Parathyroid adenoma (tissue), 2 donors: ENCODE measurements around the gene BCL6B.
A peak's percentile ranks its signal among the peaks of the same experiment; 100 is the strongest.
"Not testable (repeated sequence)": the region's sequence is repeated elsewhere in the genome, so short reads cannot be mapped to it uniquely, and the experiment has no call there.

Experiments used
- H2AFZ ChIP-seq: fragments of 300-600 bp; sonication (generic); one replicate; pipeline ENCODE4 v1.7.0; 2017; ENCODE audit warnings: antibody characterized with exemption, mild to moderate bottlenecking
- H3K27ac ChIP-seq: fragments of 300-600 bp; sonication (generic); one replicate; pipeline ENCODE4 v1.7.0; 2017
- H3K27me3 ChIP-seq: fragments of 300-600 bp; sonication (generic); one replicate; pipeline ENCODE4 v1.7.0; 2017; ENCODE audit warnings: low read length; ENCODE audit not compliant: control insufficient read depth, insufficient read depth
- H3K36me3 ChIP-seq: fragments of 300-600 bp; sonication (generic); one replicate; pipeline ENCODE4 v1.7.0; 2017; ENCODE audit warnings: low read length; ENCODE audit not compliant: control insufficient read depth, insufficient read depth
- H3K4me1 ChIP-seq: fragments of 300-600 bp; sonication (generic); one replicate; pipeline ENCODE4 v1.7.0; 2017; ENCODE audit warnings: control low read depth
- H3K4me2 ChIP-seq: fragments of 300-600 bp; sonication (generic); one replicate; pipeline ENCODE4 v1.7.0; 2017; ENCODE audit warnings: low read length
- H3K4me3 ChIP-seq: fragments of 300-600 bp; sonication (generic); one replicate; pipeline ENCODE4 v1.7.0; 2017; ENCODE audit warnings: low read depth, low read length
- H3K79me2 ChIP-seq: fragments of 300-600 bp; sonication (generic); one replicate; pipeline ENCODE4 v1.7.0; 2017; ENCODE audit warnings: control low read depth
- H3K9ac ChIP-seq: fragments of 300-600 bp; sonication (generic); one replicate; pipeline ENCODE4 v1.7.0; 2017; ENCODE audit warnings: mild to moderate bottlenecking
- H3K9me3 ChIP-seq: fragments of 300-600 bp; sonication (generic); one replicate; pipeline ENCODE4 v1.7.0; 2017; ENCODE audit warnings: low read length; ENCODE audit not compliant: control insufficient read depth
- CTCF ChIP-seq: fragments of 300-600 bp; sonication (generic); IDR thresholded peaks from one replicate; pipeline ENCODE4 v1.7.0; 2017; ENCODE audit warnings: antibody characterized with exemption, mild to moderate bottlenecking
- donor health status: primary hyperparathyroidism.

The BCL6B gene

GRCh38 chr17:7046127-7046724 is 23.4 kb downstream of the BCL6B start:
- peak overlapping the region; percentile 98 for H3K27ac ChIP-seq
- no peaks in the 10 kb centered on the region for H3K27me3 ChIP-seq
- peak overlapping the region; percentile 32 for H3K9ac ChIP-seq

GRCh38 chr17:7046725-7047397 is 24.0 kb downstream of the BCL6B start:
- H3K27me3 ChIP-seq, H3K79me2 ChIP-seq, H3K9me3 ChIP-seq, H3K36me3 ChIP-seq: not testable (repeated sequence)
- Histone ChIP-seq H3K4me1 (peaks cover 19% of the 10 kb centered on the region), H2AFZ (peak overlapping the region; percentile 97), H3K9ac (peak overlapping the region; percentile 32), H3K4me2 (peak overlapping the region; percentile 78), H3K27ac (peak overlapping the region; percentile 98), H3K4me3 (peak overlapping the region; percentile 57)

More at GRCh38 chr17:7046127-7046724, 23.4 kb downstream of the BCL6B start:
- Histone ChIP-seq H2AFZ (peak overlapping the region; percentile 97), H3K4me2 (peak overlapping the region; percentile 78), H3K4me1 (peaks cover 20% of the 10 kb centered on the region), H3K36me3 (no peaks in the 10 kb centered on the region), H3K79me2 (no peaks in the 10 kb centered on the region), H3K4me3 (peak overlapping the region; percentile 57), H3K9me3 (no peaks in the 10 kb centered on the region)
- TF ChIP-seq CTCF, result no peak

GRCh38 chr17:7047566-7047965 is 24.7 kb downstream of the BCL6B start:
- H3K4me3 ChIP-seq, result peak overlapping the region; percentile 57

GRCh38 chr17:7048968-7049367 is 26.1 kb downstream of the BCL6B start:
- Histone ChIP-seq H3K9me3 (no peaks in the 10 kb centered on the region), H3K9ac (no peak overlapping the region), H2AFZ (no peak overlapping the region), H3K79me2 (no peaks in the 10 kb centered on the region), H3K4me1 (peaks cover 7% of the 10 kb centered on the region), H3K27me3 (no peaks in the 10 kb centered on the region), H3K4me3 (no peak overlapping the region), H3K36me3 (no peaks in the 10 kb centered on the region), H3K4me2 (no peak overlapping the region), H3K27ac (no peak overlapping the region)
- TF ChIP-seq CTCF, result no peak

More at GRCh38 chr17:7047566-7047965, 24.7 kb downstream of the BCL6B start:
- Histone ChIP-seq H3K9ac (no peak overlapping the region), H3K9me3 (no peaks in the 10 kb centered on the region), H3K79me2 (no peaks in the 10 kb centered on the region), H3K36me3 (no peaks in the 10 kb centered on the region), H3K4me1 (peaks cover 13% of the 10 kb centered on the region), H3K27me3 (no peaks in the 10 kb centered on the region), H2AFZ (peak overlapping the region; percentile 97), H3K27ac (peak overlapping the region; percentile 98), H3K4me2 (peak overlapping the region; percentile 78)
- no peak for TF ChIP-seq CTCF

GRCh38 chr17:7050583-7050982 is 27.7 kb downstream of the BCL6B start:
- not testable (repeated sequence) for H3K4me1 ChIP-seq, H3K9me3 ChIP-seq, H3K36me3 ChIP-seq, H3K79me2 ChIP-seq, H3K27me3 ChIP-seq, H3K4me2 ChIP-seq, H2AFZ ChIP-seq, H3K27ac ChIP-seq, H3K9ac ChIP-seq, H3K4me3 ChIP-seq
